GM21423 (cell line): ENCODE data around the gene ERG.

ENCODE experiments used
- ATAC-seq: cut with Tn5 transposase; IDR thresholded peaks from one replicate; pipeline ENCODE4 v1.9.1; 2021; ENCODE audit warnings: mild to moderate bottlenecking, moderate library complexity; ENCODE audit not compliant: unreplicated experiment

Gene ERG

GRCh38 chr21:38438462-38438893 lies 59.8 kb downstream of the ERG start:
- no peak for ATAC-seq

DNA sequence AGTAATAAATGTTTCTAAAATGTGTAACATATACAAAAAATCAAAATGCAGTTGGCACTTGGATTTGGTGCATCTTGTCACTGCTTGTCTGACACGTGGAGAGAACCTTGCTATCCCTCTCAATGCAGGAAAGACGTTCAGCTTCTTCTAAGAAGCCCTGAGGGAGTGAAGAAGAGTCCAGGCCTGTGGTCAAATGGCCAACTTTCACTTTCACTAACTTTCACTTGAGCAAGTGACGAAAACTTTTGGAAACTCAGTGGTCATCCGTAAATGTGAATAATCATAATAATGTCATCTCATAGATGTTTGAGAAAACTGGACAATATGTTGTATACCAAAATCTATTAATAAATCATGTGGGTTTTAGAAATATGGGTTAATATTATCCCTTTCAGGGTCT lies 61.9 kb downstream of the ERG start:
- ATAC-seq = no peak

- no peak for ATAC-seq
Measured at GRCh38 chr21:38434913-38435533, 63.3 kb downstream of the ERG start.

- ATAC-seq = no peak
Measured at GRCh38 chr21:38433471-38433870, 64.8 kb downstream of the ERG start.

- ATAC-seq = no peak
Measured at GRCh38 chr21:38430401-38430984, 67.8 kb downstream of the ERG start.

DNA sequence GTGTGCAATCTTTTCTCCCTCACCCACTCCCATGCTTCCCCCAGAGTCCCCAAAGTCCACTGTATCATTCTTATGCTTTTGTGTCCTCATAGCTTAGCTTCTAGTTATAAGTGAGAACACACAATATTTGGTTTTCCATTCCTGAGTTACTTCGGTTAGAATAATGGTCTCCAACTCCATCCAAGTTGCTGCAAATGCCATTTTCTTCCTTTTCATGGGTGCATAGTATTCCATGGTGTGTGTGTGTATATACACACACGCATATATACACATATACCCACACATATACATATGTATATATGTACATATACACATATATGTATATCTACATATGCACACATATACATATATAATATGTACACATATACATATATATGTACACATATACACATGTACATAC lies 69.3 kb downstream of the ERG start:
- ATAC-seq = no peak

- no peak for ATAC-seq
Measured at GRCh38 chr21:38428211-38428610, 70.1 kb downstream of the ERG start.

DNA sequence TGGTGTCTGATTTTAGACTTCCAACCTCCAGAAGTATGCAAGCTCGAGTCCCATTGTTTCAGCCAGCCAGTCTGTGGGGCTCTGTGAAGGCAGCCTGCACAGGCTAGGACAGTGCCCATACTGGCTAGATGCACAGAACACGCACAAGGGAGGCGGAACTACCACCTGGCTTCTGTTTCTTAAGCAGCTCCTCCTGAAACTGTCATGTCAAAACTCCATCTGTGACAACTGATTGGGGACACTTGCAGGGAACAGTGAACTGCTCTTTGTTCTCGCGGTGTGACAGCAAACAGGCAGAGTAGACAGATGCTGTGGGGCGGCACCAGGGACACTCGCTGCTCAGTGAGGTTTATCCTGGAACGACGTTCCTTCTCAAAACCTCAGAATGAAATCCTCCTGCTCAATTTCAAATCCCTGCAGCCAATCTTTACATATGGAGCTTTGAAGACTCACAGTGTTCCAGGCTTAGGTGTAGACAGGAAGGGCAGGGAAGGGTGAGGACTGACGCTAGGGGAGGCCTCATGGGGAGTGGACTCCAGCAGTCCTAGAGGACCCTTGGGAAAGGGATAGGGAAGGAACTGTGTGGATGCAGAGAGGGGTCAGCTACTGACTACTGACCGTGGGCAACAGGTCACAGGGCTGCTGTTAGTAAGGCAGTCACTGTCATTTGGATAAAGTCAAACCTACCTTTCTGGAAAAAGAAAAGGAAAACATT lies 73.8 kb downstream of the ERG start:
- no peak for ATAC-seq

DNA sequence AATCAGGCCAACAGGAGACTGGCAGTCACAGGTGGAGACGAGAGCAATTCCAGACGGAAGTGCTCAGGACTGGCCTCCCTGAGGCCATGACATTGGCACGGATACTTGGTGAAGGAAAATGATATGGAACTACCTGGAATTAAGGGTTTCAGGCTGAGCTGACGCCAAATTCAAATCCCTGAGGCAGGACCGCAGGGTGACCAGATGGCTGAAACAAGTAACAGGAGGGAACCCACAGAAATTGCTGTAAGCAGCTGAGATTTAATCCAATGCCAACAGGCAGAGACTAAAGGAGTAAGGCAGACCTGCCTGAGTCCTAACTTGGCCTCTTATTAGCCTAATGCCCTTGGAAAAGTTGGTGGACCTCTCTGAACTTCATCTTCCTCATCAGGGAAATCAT lies 76.2 kb downstream of the ERG start:
- no peak for ATAC-seq

GRCh38 chr21:38420140-38420539 lies 78.1 kb downstream of the ERG start:
- ATAC-seq = no peak

GRCh38 chr21:38417726-38418125 lies 80.6 kb downstream of the ERG start:
- ATAC-seq = no peak

DNA sequence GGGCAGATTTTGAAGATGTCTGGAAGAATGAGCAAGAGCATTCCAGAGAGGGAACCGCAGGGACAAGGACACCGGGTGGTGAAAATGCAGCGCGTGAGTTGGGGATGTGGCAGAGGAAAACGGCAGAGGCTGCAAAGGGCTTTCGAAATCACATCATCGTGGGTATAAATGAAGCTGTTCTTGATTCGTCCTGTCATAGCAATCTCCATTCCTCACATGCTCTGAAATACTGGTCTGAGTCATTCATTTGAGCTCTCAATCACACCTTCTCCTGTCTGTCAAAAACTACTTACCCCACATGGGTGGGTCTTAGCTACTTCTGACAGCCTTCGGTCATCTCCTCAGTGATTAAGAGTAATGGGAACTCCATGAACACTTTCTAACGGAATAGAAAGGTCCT lies 81.5 kb downstream of the ERG start:
- no peak for ATAC-seq

GRCh38 chr21:38413958-38414548 lies 84.2 kb downstream of the ERG start:
- no peak for ATAC-seq

DNA sequence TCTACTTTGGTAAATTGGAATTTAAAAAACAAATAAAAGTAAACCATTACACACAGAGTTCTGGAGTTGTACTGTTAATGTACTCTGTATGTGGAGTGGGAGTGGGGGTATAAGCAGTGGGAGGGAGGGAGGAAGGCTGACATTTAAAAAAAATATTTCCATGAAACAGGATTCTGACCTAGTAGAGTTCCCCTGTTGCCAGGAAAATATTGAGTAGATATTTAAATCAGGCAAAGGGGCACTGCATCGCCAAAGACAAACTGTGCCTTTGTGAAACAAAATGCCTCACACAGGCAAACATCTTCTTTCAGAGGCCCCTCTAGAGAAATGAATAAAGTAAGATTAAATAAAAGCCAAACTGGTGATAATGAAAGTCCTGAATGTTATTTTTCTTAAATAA lies 87.8 kb downstream of the ERG start:
- ATAC-seq = no peak

GRCh38 chr21:38409907-38410306 lies 88.4 kb downstream of the ERG start:
- ATAC-seq = no peak

DNA sequence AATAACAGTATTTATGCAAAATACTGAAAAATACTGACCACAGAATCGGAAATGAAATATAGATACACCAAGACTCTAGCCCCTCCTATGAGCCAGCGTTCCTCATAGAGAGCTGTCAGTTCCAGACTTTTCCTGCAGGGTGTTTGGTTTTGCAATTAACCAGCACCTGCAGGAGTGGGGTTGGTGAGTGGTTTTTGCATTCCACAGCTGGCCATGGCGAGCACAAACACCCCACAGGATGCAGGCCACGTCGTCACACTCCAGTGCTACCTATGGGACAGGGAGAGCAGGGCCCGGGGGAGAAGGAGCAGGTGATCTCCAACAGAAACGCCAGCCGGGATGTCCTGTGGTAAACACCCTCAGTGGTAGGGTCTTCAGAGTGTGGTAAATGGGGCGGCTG lies 94.1 kb downstream of the ERG start:
- no peak for ATAC-seq

DNA sequence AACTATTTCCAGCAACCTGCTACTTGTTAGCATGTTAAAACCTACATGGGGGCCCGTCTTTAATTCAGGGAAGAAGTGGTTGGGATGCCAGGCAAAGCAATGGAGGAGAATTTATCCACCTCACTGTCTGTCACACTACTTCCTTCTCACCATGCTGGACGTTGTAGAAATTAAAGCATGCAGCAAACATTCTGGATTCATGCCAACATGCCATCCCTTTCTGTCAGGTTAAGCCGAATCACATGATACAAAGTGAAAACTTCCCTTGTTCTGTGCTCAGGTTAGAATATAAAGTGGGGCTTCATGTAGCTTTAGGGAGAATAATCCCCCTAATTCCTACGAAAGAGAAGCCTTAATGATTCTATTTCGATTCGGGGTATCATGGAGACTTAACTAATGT lies 95.5 kb downstream of the ERG start:
- no peak for ATAC-seq

GRCh38 chr21:38402291-38402690 lies 96.0 kb downstream of the ERG start:
- no peak for ATAC-seq

- ATAC-seq = no peak
Measured at GRCh38 chr21:38401191-38401926, 96.9 kb downstream of the ERG start.

DNA sequence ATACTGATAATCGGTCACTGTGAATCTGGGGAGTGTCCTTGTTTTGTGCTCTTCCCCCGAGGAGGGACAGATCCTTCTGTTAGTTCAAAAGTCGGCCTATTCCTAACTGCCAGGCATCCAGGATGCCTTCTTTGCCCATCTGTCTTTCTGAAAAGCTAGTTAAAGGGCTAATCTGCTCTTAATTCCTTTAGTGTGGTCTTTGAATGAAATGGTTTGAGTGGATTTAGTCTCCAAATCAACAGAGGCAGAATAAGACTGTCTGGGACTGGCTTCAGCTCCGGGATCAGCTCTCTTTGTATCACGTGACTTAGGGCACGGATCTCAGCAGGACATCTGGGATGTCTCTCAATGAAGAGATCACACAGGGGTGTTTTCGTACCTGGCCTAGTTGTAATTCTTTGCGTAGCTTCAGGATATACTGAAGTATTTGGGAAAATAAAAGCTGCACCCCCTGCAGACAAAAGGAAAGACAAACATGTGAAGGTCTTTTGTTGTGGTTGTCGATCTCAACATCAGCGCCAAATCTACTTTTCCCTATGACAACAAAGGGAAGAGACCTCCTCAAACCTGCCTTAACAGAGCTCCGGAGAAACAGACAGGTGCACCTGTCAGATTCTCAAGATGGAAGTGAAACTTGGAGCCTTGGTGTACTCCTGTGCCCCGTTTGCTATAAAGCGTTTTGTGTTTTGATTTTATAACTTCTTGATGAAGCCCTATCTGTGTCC lies 97.9 kb downstream of the ERG start:
- ATAC-seq = no peak

DNA sequence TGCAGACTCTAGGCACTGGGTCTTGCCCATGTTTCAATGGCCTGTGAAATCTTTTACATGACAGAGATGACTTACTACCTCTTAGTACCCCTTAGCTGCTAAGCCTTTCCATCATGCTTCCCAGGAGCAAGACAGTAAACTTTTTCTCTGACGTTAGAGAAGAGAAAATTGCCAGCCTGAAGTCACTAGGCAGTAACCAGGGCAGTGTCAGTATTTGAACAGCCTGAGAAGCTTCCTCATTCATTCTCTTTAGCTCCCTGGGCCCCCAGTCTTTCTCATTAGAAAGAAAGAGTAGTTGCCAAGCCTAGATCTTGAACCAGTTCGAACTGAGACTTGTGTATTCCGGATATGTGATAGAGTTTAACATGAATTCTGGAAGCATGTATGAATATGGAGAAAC lies 99.2 kb downstream of the ERG start:
- no peak for ATAC-seq
